OCI-LY1 (cell line): ENCODE results near the gene PPP1R1B.

Source experiments
- H2AFZ ChIP-seq: fragments of 200-600 bp; sonication (generic), shearing (Covaris generic); 2 replicates; pipeline ENCODE4 v1.6.0; 2014; ENCODE audit warnings: antibody characterized with exemption, mild to moderate bottlenecking, low read length
- H3F3A ChIP-seq: fragments of 200-600 bp; sonication (generic), shearing (Covaris generic); 2 replicates; pipeline ENCODE4 v1.6.0; 2014; ENCODE audit warnings: mild to moderate bottlenecking, antibody characterized with exemption, low read length, moderate library complexity; ENCODE audit not compliant: insufficient read depth
- H3K27ac ChIP-seq: fragments of 200-600 bp; sonication (generic); 2 replicates; pipeline ENCODE4 v1.5.1; 2014; ENCODE audit warnings: low read length, mixed run types, mild to moderate bottlenecking, low read depth; ENCODE audit not compliant: poor library complexity, severe bottlenecking
- H3K27me3 ChIP-seq: fragments of 200-600 bp; sonication (generic); 2 replicates; pipeline ENCODE4 v1.6.0; 2014; ENCODE audit warnings: antibody characterized with exemption, mild to moderate bottlenecking, low read length, moderate library complexity; ENCODE audit not compliant: insufficient read depth
- H3K36me3 ChIP-seq: fragments of 200-600 bp; sonication (generic); 2 replicates; pipeline ENCODE4 v1.6.1; 2014; ENCODE audit warnings: mild to moderate bottlenecking, antibody characterized with exemption, low read length, moderate library complexity, mixed read lengths; ENCODE audit not compliant: insufficient read depth
- H3K4me1 ChIP-seq: fragments of 200-600 bp; sonication (generic); 2 replicates; pipeline ENCODE4 v1.5.1; 2014; ENCODE audit warnings: mild to moderate bottlenecking, low read length, moderate library complexity; ENCODE audit not compliant: insufficient read depth, severe bottlenecking
- H3K4me2 ChIP-seq: fragments of 200-600 bp; sonication (generic), shearing (Covaris generic); 2 replicates; pipeline ENCODE4 v1.6.1; 2014; ENCODE audit warnings: low read length
- H3K4me3 ChIP-seq: fragments of 200-600 bp; sonication (generic); 2 replicates; pipeline ENCODE4 v1.5.1; 2014; ENCODE audit warnings: low read length, low read depth, mild to moderate bottlenecking, mixed read lengths; ENCODE audit not compliant: poor library complexity, severe bottlenecking
- H3K79me2 ChIP-seq: fragments of 200-600 bp; shearing (Covaris generic); 2 replicates; pipeline ENCODE4 v1.6.1; 2016; ENCODE audit warnings: mixed run types, low read length, mixed read lengths; ENCODE audit not compliant: insufficient read depth
- H3K9ac ChIP-seq: fragments of 200-600 bp; sonication (generic), shearing (Covaris generic); 2 replicates; pipeline ENCODE4 v1.6.1; 2014; ENCODE audit warnings: mild to moderate bottlenecking, low read length, mixed read lengths
- H3K9me2 ChIP-seq: fragments of 200-600 bp; sonication (generic), shearing (Covaris generic); 2 replicates; pipeline ENCODE4 v1.6.1; 2014; ENCODE audit warnings: low read depth, mild to moderate bottlenecking, low read length, mixed read lengths
- H3K9me3 ChIP-seq: fragments of 200-600 bp; shearing (Covaris generic); 2 replicates; pipeline ENCODE4 v1.6.1; 2014; ENCODE audit warnings: low read length, mixed read lengths
- H4K20me1 ChIP-seq: fragments of 200-600 bp; sonication (generic), shearing (Covaris generic); 2 replicates; pipeline ENCODE4 v1.6.0; 2016; ENCODE audit warnings: mild to moderate bottlenecking, low read length; ENCODE audit not compliant: insufficient read depth
- EZH2 ChIP-seq: fragments of 200-600 bp; sonication (generic), shearing (Covaris generic); IDR thresholded peaks from 2 replicates; pipeline ENCODE4 v1.8.0; 2017; ENCODE audit warnings: borderline replicate concordance, mixed run types, mild to moderate bottlenecking, antibody characterized with exemption, low read length, moderate library complexity, mixed read lengths
- TF ChIP-seq, protein P1 (sequence below): fragments of 200-600 bp; sonication (generic), shearing (Covaris generic); IDR thresholded peaks from 2 replicates; pipeline ENCODE4 v1.5.1; 2017; ENCODE audit warnings: mild to moderate bottlenecking, antibody characterized with exemption, low read length, moderate library complexity, mixed read lengths

The PPP1R1B gene

DNA sequence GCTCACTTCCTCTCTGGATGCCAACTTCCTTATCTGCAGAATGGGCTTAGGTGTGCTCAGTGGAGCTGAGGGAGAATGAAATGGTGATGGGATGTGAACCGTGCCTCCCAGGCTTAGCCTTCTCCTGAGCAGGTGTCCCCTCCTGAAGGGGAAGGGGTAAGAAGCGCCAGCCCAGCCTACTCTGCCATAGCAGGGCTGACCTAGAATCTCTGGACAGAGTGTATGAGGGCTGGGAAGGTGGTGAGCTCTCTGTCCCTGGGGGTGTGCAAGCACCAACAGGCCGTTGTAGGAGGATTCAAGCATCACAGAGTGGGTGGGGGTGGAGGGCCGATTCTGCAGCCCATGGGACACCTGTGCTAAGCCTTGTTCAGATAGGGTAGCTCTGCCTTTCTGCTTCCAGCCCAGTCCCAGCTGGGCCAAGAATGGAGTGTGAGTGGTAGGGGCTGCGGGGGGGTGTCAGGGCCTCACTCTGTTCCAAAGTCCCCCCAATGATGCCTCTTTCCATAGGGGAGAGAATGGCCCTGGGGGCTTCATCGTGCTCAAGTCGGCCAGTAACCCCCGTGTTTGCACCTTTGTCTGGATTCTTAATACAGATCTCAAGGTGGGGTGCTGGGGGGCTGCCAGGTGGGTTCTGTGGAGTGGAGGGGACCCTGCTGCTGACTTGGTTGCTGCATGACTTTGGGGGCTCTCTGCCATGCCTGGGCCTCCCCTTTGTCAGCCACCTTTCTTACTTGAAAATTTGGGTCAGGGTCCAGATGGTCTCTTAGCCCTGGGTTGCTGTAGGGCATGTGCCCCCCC lies 35.2 kb downstream of the PPP1R1B start:
- Histone ChIP-seq H2AFZ (no peak overlapping the region), H3K4me2 (no peak overlapping the region), H3K79me2 (no peaks in the 10 kb centered on the region), H4K20me1 (no peaks in the 10 kb centered on the region), H3F3A (no peaks in the 10 kb centered on the region), H3K9ac (no peak overlapping the region), H3K9me3 (no peaks in the 10 kb centered on the region), H3K36me3 (peaks cover 27% of the 10 kb centered on the region; the same call in 1 of the 2 replicates), H3K4me3 (no peak overlapping the region), H3K27ac (no peak overlapping the region), H3K27me3 (peaks cover 9% of the 10 kb centered on the region; the same call in 1 of the 2 replicates), H3K4me1 (peaks cover 5% of the 10 kb centered on the region), H3K9me2 (no peaks in the 10 kb centered on the region)
- TF ChIP-seq, protein P1, sequence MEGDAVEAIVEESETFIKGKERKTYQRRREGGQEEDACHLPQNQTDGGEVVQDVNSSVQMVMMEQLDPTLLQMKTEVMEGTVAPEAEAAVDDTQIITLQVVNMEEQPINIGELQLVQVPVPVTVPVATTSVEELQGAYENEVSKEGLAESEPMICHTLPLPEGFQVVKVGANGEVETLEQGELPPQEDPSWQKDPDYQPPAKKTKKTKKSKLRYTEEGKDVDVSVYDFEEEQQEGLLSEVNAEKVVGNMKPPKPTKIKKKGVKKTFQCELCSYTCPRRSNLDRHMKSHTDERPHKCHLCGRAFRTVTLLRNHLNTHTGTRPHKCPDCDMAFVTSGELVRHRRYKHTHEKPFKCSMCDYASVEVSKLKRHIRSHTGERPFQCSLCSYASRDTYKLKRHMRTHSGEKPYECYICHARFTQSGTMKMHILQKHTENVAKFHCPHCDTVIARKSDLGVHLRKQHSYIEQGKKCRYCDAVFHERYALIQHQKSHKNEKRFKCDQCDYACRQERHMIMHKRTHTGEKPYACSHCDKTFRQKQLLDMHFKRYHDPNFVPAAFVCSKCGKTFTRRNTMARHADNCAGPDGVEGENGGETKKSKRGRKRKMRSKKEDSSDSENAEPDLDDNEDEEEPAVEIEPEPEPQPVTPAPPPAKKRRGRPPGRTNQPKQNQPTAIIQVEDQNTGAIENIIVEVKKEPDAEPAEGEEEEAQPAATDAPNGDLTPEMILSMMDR, result no peak
- no peak for TF ChIP-seq EZH2

DNA sequence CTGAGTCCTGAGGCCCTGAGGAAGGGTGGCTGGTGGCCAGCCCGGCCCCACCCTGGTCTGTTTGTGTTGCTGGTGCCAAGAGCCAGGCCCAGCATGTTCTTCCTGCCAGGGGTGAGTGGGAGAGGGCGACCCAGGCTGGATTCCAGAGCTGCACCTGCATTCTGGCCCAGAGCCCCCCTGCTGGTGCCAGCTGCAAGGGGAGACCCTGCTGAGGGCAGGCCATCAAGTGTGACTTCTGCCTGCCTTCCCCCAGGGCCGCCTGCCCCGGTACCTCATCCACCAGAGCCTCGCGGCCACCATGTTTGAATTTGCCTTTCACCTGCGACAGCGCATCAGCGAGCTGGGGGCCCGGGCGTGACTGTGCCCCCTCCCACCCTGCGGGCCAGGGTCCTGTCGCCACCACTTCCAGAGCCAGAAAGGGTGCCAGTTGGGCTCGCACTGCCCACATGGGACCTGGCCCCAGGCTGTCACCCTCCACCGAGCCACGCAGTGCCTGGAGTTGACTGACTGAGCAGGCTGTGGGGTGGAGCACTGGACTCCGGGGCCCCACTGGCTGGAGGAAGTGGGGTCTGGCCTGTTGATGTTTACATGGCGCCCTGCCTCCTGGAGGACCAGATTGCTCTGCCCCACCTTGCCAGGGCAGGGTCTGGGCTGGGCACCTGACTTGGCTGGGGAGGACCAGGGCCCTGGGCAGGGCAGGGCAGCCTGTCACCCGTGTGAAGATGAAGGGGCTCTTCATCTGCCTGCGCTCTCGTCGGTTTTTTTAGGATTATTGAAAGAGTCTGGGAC lies 36.0 kb downstream of the PPP1R1B start:
- H3F3A ChIP-seq, result no peaks in the 10 kb centered on the region
- H3K4me3 ChIP-seq, result no peak overlapping the region
- no peaks in the 10 kb centered on the region for H4K20me1 ChIP-seq
- no peak overlapping the region for H3K4me2 ChIP-seq
- H3K79me2 ChIP-seq, result no peaks in the 10 kb centered on the region
- H3K27me3 ChIP-seq, result peaks cover 13% of the 10 kb centered on the region; the same call in 1 of the 2 replicates
- H3K9me2 ChIP-seq, result no peaks in the 10 kb centered on the region
- H3K4me1 ChIP-seq, result peaks cover 7% of the 10 kb centered on the region
- H3K36me3 ChIP-seq, result peaks cover 27% of the 10 kb centered on the region; the same call in 1 of the 2 replicates
- H3K9me3 ChIP-seq, result no peaks in the 10 kb centered on the region
- H2AFZ ChIP-seq, result no peak overlapping the region
- TF ChIP-seq, protein P1, result no peak
- no peak for TF ChIP-seq EZH2
- no peak overlapping the region for H3K27ac ChIP-seq
- no peak overlapping the region for H3K9ac ChIP-seq

GRCh38 chr17:39663340-39663687 lies 36.6 kb downstream of the PPP1R1B start:
- H3K4me2 ChIP-seq, result no peak overlapping the region
- no peaks in the 10 kb centered on the region for H3K79me2 ChIP-seq
- no peak overlapping the region for H3K27ac ChIP-seq
- H2AFZ ChIP-seq, result no peak overlapping the region
- peaks cover 13% of the 10 kb centered on the region for H3K4me1 ChIP-seq
- H3K9me2 ChIP-seq, result no peaks in the 10 kb centered on the region
- H3F3A ChIP-seq, result no peaks in the 10 kb centered on the region
- no peaks in the 10 kb centered on the region for H3K9me3 ChIP-seq
- TF ChIP-seq EZH2, result no peak
- TF ChIP-seq, protein P1, result no peak
- H4K20me1 ChIP-seq, result no peaks in the 10 kb centered on the region
- no peak overlapping the region for H3K4me3 ChIP-seq
- H3K9ac ChIP-seq, result no peak overlapping the region
- H3K27me3 ChIP-seq, result peaks cover 13% of the 10 kb centered on the region; the same call in 1 of the 2 replicates
- H3K36me3 ChIP-seq, result peaks cover 27% of the 10 kb centered on the region; the same call in 1 of the 2 replicates
